NCI-H1092 (cell line): ENCODE data around the gene DYNAP.

Source experiments
- DNase-seq: peaks from one replicate; lab custom pipeline; 2025; lab: John Stamatoyannopoulos, UW

DYNAP gene, protein sequence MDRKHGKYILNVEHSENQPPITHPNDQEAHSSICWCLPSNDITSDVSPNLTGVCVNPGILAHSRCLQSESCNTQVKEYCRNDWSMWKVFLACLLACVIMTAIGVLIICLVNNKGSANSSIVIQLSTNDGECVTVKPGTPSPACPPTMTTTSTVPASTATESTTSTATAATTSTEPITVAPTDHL

DNA sequence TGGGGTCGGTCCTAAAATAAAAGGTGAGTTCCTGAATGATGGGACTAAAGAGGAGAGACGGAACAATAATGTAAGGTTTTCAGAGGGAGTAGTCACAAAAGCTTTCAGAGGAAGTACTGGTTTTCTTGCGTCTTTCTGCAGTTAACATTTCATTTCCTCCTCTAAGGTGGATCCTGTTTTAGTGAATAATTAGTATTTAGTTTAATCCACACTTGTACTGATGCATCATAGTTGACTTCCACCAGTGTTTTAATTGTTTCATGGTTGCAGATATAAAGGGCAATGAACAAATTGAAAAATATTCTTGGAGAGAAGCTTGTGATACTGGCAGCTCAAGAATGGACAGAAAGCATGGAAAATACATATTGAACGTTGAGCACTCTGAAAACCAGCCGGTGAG, at the start of gene DYNAP:
Gene DYNAP, plus strand, starts transcription at position 301 of the 400 bp plus-strand sequence. Its CDS starts 38 bp downstream, at position 339.
- no peak for DNase-seq

- DNase-seq = no peak
Observed at GRCh38 chr18:54551590-54551989, 39.5 kb upstream of the DYNAP start.

DNA sequence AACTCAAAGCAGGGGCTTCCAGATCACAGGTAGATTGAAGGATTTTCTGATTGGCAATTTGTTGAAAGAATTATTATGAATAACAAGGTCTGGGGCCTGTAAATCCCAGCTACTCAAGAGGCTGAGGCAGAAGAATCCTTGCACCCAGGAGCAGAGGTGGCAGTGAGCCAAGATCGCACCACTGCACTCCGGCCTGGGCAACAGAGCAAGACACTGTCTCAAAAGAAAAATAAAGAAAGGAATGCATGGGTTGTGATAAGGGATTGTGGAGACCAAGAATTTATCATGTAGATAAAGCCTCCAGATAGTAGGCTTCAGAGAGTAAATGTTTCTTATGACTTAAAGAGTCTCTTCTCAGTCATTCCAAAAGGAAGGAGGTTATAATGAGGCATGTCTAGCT, 35.8 kb upstream of the DYNAP start:
- DNase-seq = no peak

DNA sequence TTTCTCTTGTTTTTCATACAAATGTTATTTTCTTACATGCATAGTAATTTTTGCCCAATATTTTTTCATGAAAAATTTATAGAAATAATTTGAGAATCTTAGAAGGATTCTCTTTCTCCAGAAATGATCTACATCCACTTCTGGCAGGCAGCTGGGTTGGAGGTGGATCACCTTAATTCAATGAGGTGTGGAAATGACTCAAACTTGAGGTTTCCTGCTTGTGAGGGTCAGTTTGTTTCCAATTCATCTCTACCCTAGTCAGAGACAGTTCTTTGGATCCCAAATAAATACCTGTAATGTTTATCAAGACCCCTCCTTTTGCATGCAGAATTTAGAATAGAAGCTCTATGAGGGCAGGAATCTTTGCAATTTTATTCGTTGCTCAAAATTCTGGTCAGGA, 35.0 kb upstream of the DYNAP start:
- DNase-seq = no peak

- DNase-seq = no peak
Observed at GRCh38 chr18:54557958-54558357, 33.1 kb upstream of the DYNAP start.

GRCh38 chr18:54558609-54559585, 32.1 kb upstream of the DYNAP start:
- DNase-seq = no peak

DNA sequence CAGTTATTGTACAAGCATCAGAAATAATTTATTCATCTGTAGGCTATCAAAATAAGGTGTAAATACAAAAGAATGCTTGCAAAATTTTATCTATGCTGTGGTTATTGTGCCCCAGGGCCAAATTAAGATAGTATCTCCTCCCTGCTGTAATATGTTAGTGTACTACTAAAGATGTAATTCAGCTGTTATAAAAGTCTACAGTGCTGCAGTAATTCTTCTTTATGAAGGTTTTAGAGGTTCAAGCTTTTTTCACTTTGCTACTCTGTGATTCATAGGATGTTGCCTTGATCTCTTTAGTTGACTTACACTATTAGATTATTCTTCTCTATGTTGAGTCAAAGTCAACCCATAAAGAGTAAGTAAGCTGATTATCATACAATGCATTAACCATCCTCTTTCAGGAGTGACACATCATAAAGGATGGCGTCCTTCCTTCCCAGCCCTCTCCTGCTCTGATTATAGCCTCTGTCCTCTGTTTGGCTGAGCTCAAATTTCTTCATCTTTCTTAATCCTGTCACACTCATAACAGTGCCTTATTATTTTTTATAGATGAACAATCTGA, 29.3 kb upstream of the DYNAP start:
- no peak for DNase-seq

- DNase-seq = no peak
Observed at GRCh38 chr18:54580202-54580729, 10.8 kb upstream of the DYNAP start.

DNA sequence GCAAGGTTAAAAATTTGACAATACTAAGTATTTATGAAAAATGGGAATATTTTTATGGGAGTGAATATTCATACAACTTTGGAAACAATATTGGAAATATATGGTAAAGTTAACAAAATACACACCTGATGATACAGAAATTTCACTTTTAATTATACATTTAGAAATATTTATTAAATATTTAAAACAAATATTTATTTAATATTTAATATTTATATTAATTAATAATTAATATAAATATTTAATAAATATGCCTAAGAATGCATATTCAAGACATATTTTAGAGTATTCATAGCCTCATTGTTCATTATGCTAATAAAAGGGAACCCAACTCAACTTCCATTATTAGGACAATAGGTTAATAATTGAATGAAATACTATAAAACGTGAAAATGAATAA, 7.0 kb upstream of the DYNAP start:
- DNase-seq = no peak

GRCh38 chr18:54585743-54586142, 5.3 kb upstream of the DYNAP start:
- DNase-seq = no peak

DNA sequence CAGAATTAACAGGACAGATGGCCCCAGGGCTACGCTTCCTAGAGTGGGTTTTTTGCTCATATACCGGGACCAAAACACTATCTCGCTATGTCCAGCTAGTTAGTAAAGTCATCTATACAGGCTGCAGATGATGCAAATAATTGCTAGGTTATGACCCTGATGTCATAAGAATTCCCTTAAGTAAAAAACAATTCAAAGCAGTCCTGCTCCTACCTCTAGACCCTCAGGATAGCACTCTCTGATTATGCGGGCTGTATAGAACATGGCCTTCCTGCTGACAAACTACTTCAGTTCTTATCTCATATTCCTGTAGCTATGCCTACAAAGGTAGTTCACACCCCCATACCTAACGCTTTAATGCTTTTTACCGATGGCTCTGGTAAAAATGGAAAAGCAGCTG, 13.2 kb downstream of the DYNAP start:
- no peak for DNase-seq

DNA sequence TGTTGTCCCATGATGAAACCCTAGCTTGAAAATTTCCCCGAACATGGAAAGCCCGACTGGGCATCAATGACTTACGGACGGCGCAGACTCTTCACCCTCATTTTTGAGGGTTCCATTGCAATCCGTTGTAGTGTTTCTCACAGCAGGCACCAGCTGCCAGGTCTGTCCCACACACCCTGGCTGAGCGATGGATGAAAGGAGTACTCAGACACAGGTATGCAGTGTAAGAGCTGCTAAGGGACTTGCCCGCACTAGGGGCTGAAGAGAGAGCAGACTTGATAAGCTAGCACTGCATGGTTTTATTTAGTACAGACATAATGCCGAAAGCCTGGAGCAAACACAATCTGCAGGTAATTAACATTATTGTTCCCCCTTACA, 15.8 kb downstream of the DYNAP start:
- no peak for DNase-seq

GRCh38 chr18:54607213-54608027, 16.4 kb downstream of the DYNAP start:
- DNase-seq = no peak

DNA sequence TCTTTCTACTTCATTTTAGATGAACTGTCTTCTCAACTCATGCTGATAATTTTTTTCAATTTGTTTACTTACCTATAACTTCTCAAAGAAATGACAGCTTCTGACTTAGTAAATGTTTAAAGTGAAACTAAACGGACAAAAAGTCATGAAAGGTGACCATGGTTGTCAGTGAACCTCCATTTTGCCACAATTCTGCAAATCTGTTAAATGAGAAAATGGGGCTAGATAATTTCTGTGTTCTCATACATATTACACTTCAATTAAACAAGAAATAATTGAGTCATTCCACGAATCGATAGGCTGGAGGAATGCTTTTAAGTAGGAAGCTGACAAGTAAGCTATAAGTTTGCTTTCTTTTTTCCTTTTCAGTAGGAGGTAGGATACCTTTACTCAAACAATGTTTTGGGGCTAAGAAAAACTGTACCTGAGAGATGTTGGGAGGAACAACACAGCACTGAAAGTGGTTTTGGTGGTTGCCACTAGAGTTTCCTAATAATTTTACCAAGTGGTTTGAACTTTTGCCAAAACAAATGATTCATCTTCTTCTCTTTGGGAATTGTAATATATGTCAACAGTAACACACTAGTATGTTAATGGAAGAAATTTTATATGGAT, 17.1 kb downstream of the DYNAP start:
- no peak for DNase-seq

DNA sequence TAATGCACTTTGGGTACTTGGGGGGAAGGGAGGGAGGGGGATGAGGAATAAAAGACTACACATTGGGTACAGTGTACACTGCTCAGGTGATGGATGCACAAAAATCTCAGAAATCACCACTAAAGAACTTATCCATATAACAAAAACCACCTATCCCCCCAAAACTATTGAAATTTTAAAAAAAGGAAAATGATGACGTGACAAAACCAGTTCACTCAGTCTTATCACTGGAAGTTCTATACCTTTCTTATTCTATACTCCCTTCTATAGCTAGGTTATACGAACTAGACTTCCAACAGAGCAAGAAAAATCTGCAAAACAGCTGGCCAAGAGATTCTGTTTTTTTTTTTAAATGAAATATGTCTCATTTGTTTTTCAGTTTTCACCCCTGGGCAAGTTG, 20.8 kb downstream of the DYNAP start:
- no peak for DNase-seq

DNA sequence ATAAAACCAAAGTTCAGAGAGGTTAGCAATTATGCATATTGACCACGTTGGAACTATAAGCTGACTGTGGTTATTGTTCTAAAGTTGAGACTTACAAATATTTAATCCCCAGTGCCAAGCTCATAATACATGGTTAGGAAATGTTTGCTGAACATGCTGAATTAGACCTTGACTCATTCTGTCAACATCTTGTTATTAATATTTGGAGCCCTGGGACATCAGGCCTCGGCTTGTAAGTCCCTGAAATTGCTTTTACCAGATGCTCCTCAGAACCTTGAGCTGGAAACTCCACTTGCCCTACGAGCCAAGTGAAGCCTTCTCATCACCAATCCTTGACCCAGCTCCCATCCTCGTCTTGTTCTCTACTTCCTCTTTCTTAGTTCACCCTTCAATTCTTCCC, 21.2 kb downstream of the DYNAP start:
- DNase-seq = no peak

DNA sequence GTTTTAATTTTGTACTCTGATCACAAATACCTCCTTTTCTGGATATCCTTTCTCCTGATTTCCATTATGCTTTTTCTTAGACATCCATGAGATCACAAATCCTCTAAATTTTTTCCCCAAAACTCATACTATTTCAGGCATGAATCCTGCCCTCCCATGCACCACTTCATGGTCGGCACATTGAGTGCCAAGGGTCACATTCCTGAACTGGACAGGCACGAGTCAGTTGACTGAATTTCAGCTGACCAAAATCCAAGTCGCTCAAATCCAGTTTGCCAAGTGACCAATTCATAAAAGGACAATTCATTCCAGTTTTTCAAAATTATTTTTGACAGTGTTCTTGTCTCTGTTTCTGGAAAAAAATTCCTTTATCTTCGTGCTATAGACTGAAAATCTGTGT, 22.1 kb downstream of the DYNAP start:
- no peak for DNase-seq

GRCh38 chr18:54616220-54616848, 25.3 kb downstream of the DYNAP start:
- no peak for DNase-seq

GRCh38 chr18:54622084-54622483, 31.0 kb downstream of the DYNAP start:
- DNase-seq = no peak

DNA sequence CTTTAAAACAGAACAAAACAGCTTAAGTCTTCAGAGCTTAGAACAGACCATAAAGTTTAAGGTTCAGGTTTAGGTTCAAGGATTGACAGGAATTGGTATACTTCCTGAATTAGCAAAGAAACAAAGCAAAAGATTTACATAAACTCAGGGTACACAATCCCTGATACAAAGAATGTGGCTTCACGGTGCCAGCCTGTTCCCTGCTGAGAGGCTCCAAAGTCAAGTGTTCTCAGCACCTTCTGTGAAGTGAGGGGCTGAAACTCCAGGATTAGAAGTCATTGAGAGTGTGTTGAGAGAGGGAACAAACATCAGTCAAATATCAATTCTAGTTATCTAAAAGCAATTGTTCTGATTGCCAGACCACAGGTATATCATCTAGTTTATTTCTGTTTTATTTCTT, 35.7 kb downstream of the DYNAP start:
- no peak for DNase-seq

GRCh38 chr18:54630963-54631362, 39.9 kb downstream of the DYNAP start:
- DNase-seq = no peak
